Uterus (tissue), 2 donors: Measurements from ENCODE around the gene OVAAL.

Experiments
- POLR2A ChIP-seq, 2 donors: fragments of 450-650 bp; IDR thresholded peaks; one replicate each; pipeline ENCODE4 v1.6.1; 2016; ENCODE audit warnings: antibody characterized with exemption in 2 of 2, mild to moderate bottlenecking in 1 of 2, moderate library complexity in 1 of 2
- TF ChIP-seq, protein P1 (sequence below), 4 experiments: fragments of 200-600 bp in 2 of 4; fragments of 450-650 bp in 2 of 4; sonication (generic) in 2 of 4; IDR thresholded peaks; one replicate each; pipeline ENCODE4 v1.5.1; 2016 to 2019; ENCODE audit warnings: antibody characterized with exemption in 4 of 4, mild to moderate bottlenecking in 2 of 4, moderate library complexity in 1 of 4

DNA sequence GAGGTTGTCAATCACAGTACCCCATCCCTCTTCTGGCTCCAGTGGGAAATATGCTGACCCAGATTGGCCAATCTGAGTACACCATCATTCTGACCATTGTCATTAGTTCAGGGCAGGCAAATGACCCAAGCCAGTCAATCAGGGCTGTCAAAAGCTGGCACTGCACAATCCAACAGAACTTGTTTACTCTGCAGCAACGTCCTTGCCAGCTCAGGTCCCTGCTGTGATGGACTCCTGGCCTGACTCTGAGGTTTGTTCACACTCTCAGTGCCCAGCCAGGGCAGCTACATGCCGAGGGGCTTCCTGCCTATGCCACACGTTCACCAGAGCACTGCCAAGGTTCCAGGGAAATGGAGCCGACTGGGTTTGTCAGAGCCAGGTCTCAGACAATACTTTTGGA is 14.7 kb upstream of the OVAAL start:
- TF ChIP-seq POLR2A (IDR thresholded peaks at IDR 0.05) = no peak
- TF ChIP-seq, protein P1, sequence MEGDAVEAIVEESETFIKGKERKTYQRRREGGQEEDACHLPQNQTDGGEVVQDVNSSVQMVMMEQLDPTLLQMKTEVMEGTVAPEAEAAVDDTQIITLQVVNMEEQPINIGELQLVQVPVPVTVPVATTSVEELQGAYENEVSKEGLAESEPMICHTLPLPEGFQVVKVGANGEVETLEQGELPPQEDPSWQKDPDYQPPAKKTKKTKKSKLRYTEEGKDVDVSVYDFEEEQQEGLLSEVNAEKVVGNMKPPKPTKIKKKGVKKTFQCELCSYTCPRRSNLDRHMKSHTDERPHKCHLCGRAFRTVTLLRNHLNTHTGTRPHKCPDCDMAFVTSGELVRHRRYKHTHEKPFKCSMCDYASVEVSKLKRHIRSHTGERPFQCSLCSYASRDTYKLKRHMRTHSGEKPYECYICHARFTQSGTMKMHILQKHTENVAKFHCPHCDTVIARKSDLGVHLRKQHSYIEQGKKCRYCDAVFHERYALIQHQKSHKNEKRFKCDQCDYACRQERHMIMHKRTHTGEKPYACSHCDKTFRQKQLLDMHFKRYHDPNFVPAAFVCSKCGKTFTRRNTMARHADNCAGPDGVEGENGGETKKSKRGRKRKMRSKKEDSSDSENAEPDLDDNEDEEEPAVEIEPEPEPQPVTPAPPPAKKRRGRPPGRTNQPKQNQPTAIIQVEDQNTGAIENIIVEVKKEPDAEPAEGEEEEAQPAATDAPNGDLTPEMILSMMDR (IDR thresholded peaks at IDR 0.05) = no peak
